GM19397 (cell line): Measurements from ENCODE around the gene HSPA12A.

Experiments
- ATAC-seq: cut with Tn5 transposase; IDR thresholded peaks from one replicate; pipeline ENCODE4 v1.9.1; 2021; ENCODE audit warnings: mild to moderate bottlenecking, moderate library complexity; ENCODE audit not compliant: unreplicated experiment

The HSPA12A gene

GRCh38 chr10:116671274-116671926, 71.0 kb downstream of the HSPA12A start:
- ATAC-seq = no peak

- no peak for ATAC-seq
These were observed 71.7 kb downstream of the HSPA12A start for GRCh38 chr10:116670706-116671105.

- no peak for ATAC-seq
These were observed 72.3 kb downstream of the HSPA12A start for GRCh38 chr10:116669832-116670644.

GRCh38 chr10:116669080-116669479, 73.3 kb downstream of the HSPA12A start:
- ATAC-seq = no peak

GRCh38 chr10:116668446-116668845, 73.9 kb downstream of the HSPA12A start:
- no peak for ATAC-seq

GRCh38 chr10:116668018-116668417, 74.3 kb downstream of the HSPA12A start:
- ATAC-seq = no peak

- no peak for ATAC-seq
These were observed 74.9 kb downstream of the HSPA12A start for GRCh38 chr10:116667484-116667883.

- no peak for ATAC-seq
These were observed 76.7 kb downstream of the HSPA12A start for GRCh38 chr10:116665541-116666125.

GRCh38 chr10:116664631-116665030, 77.7 kb downstream of the HSPA12A start:
- no peak for ATAC-seq

- no peak for ATAC-seq
These were observed 79.0 kb downstream of the HSPA12A start for GRCh38 chr10:116663342-116663741.

GRCh38 chr10:116660860-116661259, 81.5 kb downstream of the HSPA12A start:
- no peak for ATAC-seq

GRCh38 chr10:116659049-116659670, 83.2 kb downstream of the HSPA12A start:
- no peak for ATAC-seq

- no peak for ATAC-seq
These were observed 84.4 kb downstream of the HSPA12A start for GRCh38 chr10:116657863-116658551.

- ATAC-seq = no peak
These were observed 86.3 kb downstream of the HSPA12A start for GRCh38 chr10:116656044-116656443.

GRCh38 chr10:116655568-116655967, 86.8 kb downstream of the HSPA12A start:
- ATAC-seq = no peak

GRCh38 chr10:116654816-116655215, 87.5 kb downstream of the HSPA12A start:
- ATAC-seq = no peak

GRCh38 chr10:116653885-116654284, 88.5 kb downstream of the HSPA12A start:
- no peak for ATAC-seq

- ATAC-seq = no peak
These were observed 93.5 kb downstream of the HSPA12A start for GRCh38 chr10:116648903-116649302.

GRCh38 chr10:116646502-116646901, 95.9 kb downstream of the HSPA12A start:
- ATAC-seq = no peak

GRCh38 chr10:116637830-116638229, 104.5 kb downstream of the HSPA12A start:
- ATAC-seq = no peak

GRCh38 chr10:116636976-116637375, 105.4 kb downstream of the HSPA12A start:
- ATAC-seq = no peak
